Adrenal gland (tissue), 12 donors: ENCODE measurements around the gene CAPN11. TPM values are rescaled to one million over a fixed set of nuclear protein-coding genes. Genes with fewer than 3 reads are reported as not detected.

Source experiments
- DNase-seq, 7 donors: peaks; one replicate each; pipeline ENCODE4 v3.0.0-alpha.2; 2019 to 2020
- H3K27ac ChIP-seq, 5 donors: fragments of 200-600 bp; sonication (generic) in 4 of 5; 1 replicate in 3 of 5; 2 replicates in 2 of 5; pipeline versions ENCODE4 v1.5.1 to v1.8.0; 2016 to 2020; ENCODE audit warnings: mild to moderate bottlenecking in 1 of 5
- H3K27me3 ChIP-seq: fragments of 200-600 bp; 2 replicates; pipeline ENCODE4 v1.8.0; 2021
- H3K36me3 ChIP-seq, 2 donors: fragments of 200-600 bp; replicated peaks in 1 of 2; 1 replicate in 1 of 2; 2 replicates in 1 of 2; pipeline versions ENCODE4 v1.5.1 to v1.8.0; 2018 to 2022
- H3K4me1 ChIP-seq, 2 donors: fragments of 200-600 bp; replicated peaks in 1 of 2; 1 replicate in 1 of 2; 2 replicates in 1 of 2; pipeline versions ENCODE4 v1.5.1 to v1.8.0; 2018 to 2021
- H3K4me3 ChIP-seq, 4 donors: fragments of 200-600 bp; sonication (generic) in 3 of 4; one replicate each; pipeline ENCODE4 v1.5.1; 2016 to 2018
- H3K9me3 ChIP-seq, 3 donors: fragments of 200-600 bp; sonication (generic) in 1 of 3; replicated peaks in 1 of 3; 1 replicate in 2 of 3; 2 replicates in 1 of 3; pipeline versions ENCODE4 v1.5.1 to v1.8.0; 2016 to 2021
- CTCF ChIP-seq, 6 experiments: fragments of 450-650 bp in 4 of 6; fragments of 200-600 bp in 2 of 6; sonication (generic) in 1 of 6; IDR thresholded peaks; 1 replicate in 5 of 6; 2 replicates in 1 of 6; pipeline versions ENCODE4 v1.5.1 to v1.8.0; 2016 to 2021; ENCODE audit warnings: antibody characterized with exemption in 6 of 6, mild to moderate bottlenecking in 2 of 6, moderate library complexity in 1 of 6
- POLR2A ChIP-seq, 2 donors: fragments of 450-650 bp; IDR thresholded peaks; one replicate each; pipeline ENCODE4 v1.6.1; 2017; ENCODE audit warnings: antibody characterized with exemption in 2 of 2, mild to moderate bottlenecking in 2 of 2, moderate library complexity in 1 of 2
- WGBS, 4 donors: extraction: QIAGEN DNeasy Blood & Tissue Kit in 2 of 4; methylation state at CpG; one replicate each; pipeline versions ENCODE4 v1.1.5 to v1.1.7; 2013 to 2017; 5-methylcytosine and 5-hydroxymethylcytosine counted together
- intact Hi-C, 2 donors: fragments of 100-400 bp; cut with DNase I; formaldehyde crosslinking; loops; one replicate each; pipeline versions ENCODE4 v1.14.1 to v1.15.0; 2022 to 2023
- polyA plus RNA-seq, 3 donors: library from polyadenylated mRNA; stranded (reverse); fragments of 200-250 nt in 2 of 3; fragments of 350-450 nt in 1 of 3; fragmentation: Illumina TruSeq in 1 of 3; extraction: RNeasy Lipid Tissue Mini Kit (QIAGEN cat#74804) in 1 of 3; gene quantifications; one replicate each; pipeline ENCODE4 v1.2.3, GENCODE V29; 2013 to 2014
- total RNA-seq, 9 donors: library from RNA; depleted of rRNA in 4 of 9; stranded (reverse); fragments of >200 nt in 4 of 9; fragments of 120-200 nt in 1 of 9; fragmentation: NEBNext Ultra II Directional in 1 of 9; extraction: Animal tissue kit (Norgen Biotek cat#: 25700) in 1 of 9; gene quantifications; one replicate each; pipeline versions ENCODE4 v1.1.0 to v1.2.4, GENCODE V29; 2013 to 2023
- donor health status: healthy with polysubstance abuse.
- donor health status: Bipolar disorder and iron deficiency.
- donor health status: DM: yes; HTN: yes; CAD: no.
- donor health status: DM: no; HTN: no; CAD: no.
- donor health status: DM: no; HTN: no; CAD: no.
- donor health status: DM: yes; HTN: yes; CAD: no.

The CAPN11 gene
- total and polyA plus RNA-seq, 12 donors: 0.14 to 2.4 (median 0.98) TPM; not detected in 2

- Histone ChIP-seq H3K27me3 (no peaks in the 10 kb centered on the region), H3K36me3 (no peaks in the 10 kb centered on the region), H3K4me1 (peaks cover 23 to 47% of the 10 kb centered on the region in 2 donors), H3K4me3 (peak overlapping the region; percentile 50 to 98 (median 84)), H3K27ac (peak overlapping the region in 3 of 5 donors; percentile 73 to 97 (median 94)), H3K9me3 (no peaks in the 10 kb centered on the region)
- peak; percentile 39 to 71 (median 57) for DNase-seq
- peak in 4 of 6 experiments; percentile 12 to 49 (median 36) for TF ChIP-seq CTCF (IDR thresholded peaks at IDR 0.05)
- TF ChIP-seq POLR2A (IDR thresholded peaks at IDR 0.05): no peak
- intact Hi-C loops: no loop called here
- WGBS, 4 donors: 7 to 22% (median 12%) methylated on average over 13 to 49 of the region's 49 CpGs
Measured at GRCh38 chr6:44128020-44128917, 30.4 kb upstream of the CAPN11 start.

GRCh38 chr6:44129841-44130322, 28.7 kb upstream of the CAPN11 start:
- Histone ChIP-seq H3K27me3 (no peaks in the 10 kb centered on the region), H3K36me3 (peaks cover 0 to 5% of the 10 kb centered on the region in 2 donors), H3K27ac (no peak overlapping the region), H3K9me3 (no peaks in the 10 kb centered on the region), H3K4me1 (peaks cover 15 to 37% of the 10 kb centered on the region in 2 donors), H3K4me3 (no peak overlapping the region)
- 56 to 73% (median 57%) methylated on average over 2 of the region's 2 CpGs for WGBS, 4 donors
- DNase-seq: peak in 5 of 7 donors; percentile 32 to 67 (median 47)
- intact Hi-C loops: no loop called here
- TF ChIP-seq CTCF (IDR thresholded peaks at IDR 0.05) (no peak), POLR2A (IDR thresholded peaks at IDR 0.05) (no peak)

GRCh38 chr6:44131892-44132291, 26.7 kb upstream of the CAPN11 start:
- Histone ChIP-seq H3K4me1 (peaks cover 7 to 18% of the 10 kb centered on the region in 2 donors), H3K27me3 (no peaks in the 10 kb centered on the region), H3K4me3 (no peak overlapping the region), H3K36me3 (peaks cover 0 to 12% of the 10 kb centered on the region in 2 donors), H3K9me3 (no peaks in the 10 kb centered on the region), H3K27ac (no peak overlapping the region)
- no peak for DNase-seq
- intact Hi-C loops: no loop called here
- WGBS, 4 donors: 73 to 88% (median 85%) methylated on average over 2 of the region's 2 CpGs
- TF ChIP-seq POLR2A (IDR thresholded peaks at IDR 0.05) (no peak), CTCF (IDR thresholded peaks at IDR 0.05) (no peak)

GRCh38 chr6:44132476-44132875, 26.1 kb upstream of the CAPN11 start:
- no peaks in the 10 kb centered on the region for H3K9me3 ChIP-seq
- intact Hi-C loops: no loop called here
- TF ChIP-seq POLR2A (IDR thresholded peaks at IDR 0.05): no peak
- TF ChIP-seq CTCF (IDR thresholded peaks at IDR 0.05): no peak
- WGBS, 4 donors: 85 to 97% (median 92%) methylated on average over 4 of the region's 4 CpGs
- no peak overlapping the region for H3K4me3 ChIP-seq
- H3K27me3 ChIP-seq: no peaks in the 10 kb centered on the region
- H3K4me1 ChIP-seq: peaks cover 7 to 18% of the 10 kb centered on the region in 2 donors
- no peak overlapping the region for H3K27ac ChIP-seq
- no peak for DNase-seq
- H3K36me3 ChIP-seq: peaks cover 0 to 16% of the 10 kb centered on the region in 2 donors
